Transverse colon (tissue), 4 donors: ENCODE data around the gene HBZ.

Experiments used
- POLR2A ChIP-seq: fragments of 450-650 bp; IDR thresholded peaks from one replicate; pipeline ENCODE4 v1.6.1; 2016; ENCODE audit warnings: antibody characterized with exemption, mild to moderate bottlenecking, moderate library complexity
- POLR2AphosphoS5 ChIP-seq, 3 donors: sonication (generic); formaldehyde crosslinking; IDR thresholded peaks; one replicate each; pipeline ENCODE4 v1.6.1; 2016; ENCODE audit warnings: antibody characterized with exemption in 3 of 3
- TF ChIP-seq, protein P1 (sequence below), 5 experiments: fragments of 200-600 bp in 3 of 5; fragments of 450-650 bp in 2 of 5; sonication (generic) in 3 of 5; IDR thresholded peaks; 1 replicate in 2 of 5; 2 replicates in 3 of 5; pipeline ENCODE4 v1.5.1; 2016 to 2017; ENCODE audit warnings: antibody characterized with exemption in 5 of 5, inconsistent platforms in 3 of 5, mild to moderate bottlenecking in 2 of 5, moderate library complexity in 1 of 5

DNA sequence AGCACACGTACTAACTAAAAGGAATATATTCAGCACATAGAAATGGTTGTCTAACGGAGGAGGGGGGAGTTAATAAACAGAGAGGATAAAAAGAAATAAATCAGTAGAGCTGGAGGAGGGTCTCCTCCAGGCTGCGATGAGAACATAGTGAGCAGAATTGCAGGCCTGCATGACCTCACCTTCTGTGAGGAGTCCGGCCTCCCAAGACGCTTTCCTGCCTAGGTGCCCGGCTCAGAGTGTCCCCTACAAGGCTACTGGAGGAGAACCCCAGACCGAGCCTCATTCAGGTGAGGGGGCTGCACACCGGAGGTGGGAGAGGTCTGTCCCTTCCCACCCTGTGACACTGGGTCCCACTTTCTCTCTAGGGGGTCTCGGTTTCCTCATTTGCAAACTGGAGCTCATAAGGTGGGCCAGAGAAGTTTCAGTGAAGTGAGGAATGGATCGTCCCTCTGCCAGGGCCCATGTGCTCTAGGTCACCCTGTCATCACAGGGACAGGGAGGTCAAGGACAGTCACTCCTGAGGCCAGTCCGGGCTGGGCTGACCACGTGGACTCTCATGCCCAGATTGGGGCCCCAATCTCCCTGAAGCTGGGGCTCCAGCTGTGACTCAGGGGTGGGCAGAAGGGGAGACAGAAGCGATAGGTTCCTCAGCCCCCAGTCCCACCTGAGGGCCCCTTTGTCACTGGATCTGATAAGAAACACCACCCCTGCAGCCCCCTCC, 10.0 kb downstream of the HBZ start:
- TF ChIP-seq POLR2A (no peak), POLR2AphosphoS5 (IDR thresholded peaks at IDR 0.05) (no peak)
- TF ChIP-seq, protein P1, sequence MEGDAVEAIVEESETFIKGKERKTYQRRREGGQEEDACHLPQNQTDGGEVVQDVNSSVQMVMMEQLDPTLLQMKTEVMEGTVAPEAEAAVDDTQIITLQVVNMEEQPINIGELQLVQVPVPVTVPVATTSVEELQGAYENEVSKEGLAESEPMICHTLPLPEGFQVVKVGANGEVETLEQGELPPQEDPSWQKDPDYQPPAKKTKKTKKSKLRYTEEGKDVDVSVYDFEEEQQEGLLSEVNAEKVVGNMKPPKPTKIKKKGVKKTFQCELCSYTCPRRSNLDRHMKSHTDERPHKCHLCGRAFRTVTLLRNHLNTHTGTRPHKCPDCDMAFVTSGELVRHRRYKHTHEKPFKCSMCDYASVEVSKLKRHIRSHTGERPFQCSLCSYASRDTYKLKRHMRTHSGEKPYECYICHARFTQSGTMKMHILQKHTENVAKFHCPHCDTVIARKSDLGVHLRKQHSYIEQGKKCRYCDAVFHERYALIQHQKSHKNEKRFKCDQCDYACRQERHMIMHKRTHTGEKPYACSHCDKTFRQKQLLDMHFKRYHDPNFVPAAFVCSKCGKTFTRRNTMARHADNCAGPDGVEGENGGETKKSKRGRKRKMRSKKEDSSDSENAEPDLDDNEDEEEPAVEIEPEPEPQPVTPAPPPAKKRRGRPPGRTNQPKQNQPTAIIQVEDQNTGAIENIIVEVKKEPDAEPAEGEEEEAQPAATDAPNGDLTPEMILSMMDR (IDR thresholded peaks at IDR 0.05): no peak
